ENCODE measurements around the gene HOXC6.

Gene HOXC6

DNA sequence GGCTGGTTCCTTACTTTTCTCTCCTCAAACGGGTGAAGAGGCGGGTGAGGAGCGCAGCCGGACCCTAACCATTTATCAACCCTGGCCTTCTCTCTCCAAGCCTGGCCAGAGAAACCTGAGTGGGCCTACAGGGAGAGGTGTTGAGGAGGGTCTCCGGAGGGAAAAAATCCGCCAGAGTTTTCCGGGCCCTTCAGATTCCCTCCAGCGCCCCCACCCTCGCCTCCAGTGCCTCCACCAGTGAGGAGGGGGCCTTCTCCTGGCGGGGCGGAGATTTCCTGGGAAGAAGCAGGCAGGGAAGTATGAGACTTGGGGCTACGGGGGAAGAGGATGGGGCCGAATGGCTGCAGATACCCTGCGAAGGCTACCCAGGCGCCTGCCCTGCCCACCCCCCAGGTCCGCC is 3.2 kb downstream of the HOXC6 start:
- TF ChIP-seq ZNF274 (IDR thresholded peaks at IDR 0.05; ENCODE audit: low read depth, low read length): no peak
- H3K4me3 ChIP-seq (ENCODE audit: low read length): no peak overlapping the region

DNA sequence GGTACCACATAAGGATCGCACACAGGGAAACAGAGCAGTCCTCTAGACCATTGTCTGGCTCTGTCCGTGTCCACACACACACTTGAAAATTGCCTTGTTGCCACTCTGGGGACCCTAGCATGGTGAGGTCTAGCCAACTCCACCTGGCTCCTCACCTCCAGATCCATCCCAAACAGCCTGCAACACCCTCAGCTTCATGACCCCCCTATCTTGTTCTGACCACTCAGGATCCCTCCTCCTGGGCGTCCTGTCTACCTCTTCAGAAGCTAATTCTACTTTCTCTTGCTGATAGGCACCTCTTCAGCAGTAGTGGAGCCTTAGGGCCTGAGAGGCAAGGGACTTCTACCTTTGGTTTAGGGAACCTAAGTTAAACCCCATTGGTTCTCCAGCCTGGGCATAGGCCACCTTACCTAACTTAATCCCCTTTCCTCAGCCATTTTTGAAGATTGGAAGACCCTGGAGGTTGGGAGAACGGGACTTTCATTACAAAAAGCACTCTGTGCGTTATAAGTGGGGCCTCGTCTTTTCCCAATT is 3.9 kb downstream of the HOXC6 start:
- no peak overlapping the region for H3K4me3 ChIP-seq (ENCODE audit: low read length)
- TF ChIP-seq ZNF274 (IDR thresholded peaks at IDR 0.05; ENCODE audit: low read depth, low read length): no peak

DNA sequence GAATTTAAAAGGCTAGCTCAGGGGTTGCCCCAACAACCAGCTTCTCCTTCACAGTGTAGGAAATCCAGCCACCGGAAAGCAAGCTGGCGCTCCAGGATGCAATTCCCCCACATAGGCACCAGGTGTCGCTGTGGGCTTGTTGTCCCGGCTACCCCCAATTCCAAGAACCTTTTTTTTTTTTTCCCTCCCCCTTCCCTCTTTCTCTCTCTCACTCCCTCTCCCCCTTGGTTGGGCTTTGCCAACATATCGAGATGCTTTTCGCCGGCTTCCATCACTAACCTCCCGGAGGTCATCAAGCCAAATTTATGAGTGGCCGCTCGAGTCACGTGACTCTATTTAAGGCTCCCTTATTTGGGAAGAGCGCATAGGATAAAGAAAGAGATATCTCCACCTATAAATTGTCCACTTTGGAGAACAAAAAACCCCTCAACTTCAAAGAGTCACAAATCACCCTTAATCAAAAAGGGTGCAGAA is 4.4 kb downstream of the HOXC6 start, which contains the start of gene HOXC5:
Gene HOXC5, plus strand, starts transcription at position 424 of the 474 bp plus-strand sequence. CDS start 73 bp downstream, outside the sequence.
- no peak for TF ChIP-seq ZNF274 (IDR thresholded peaks at IDR 0.05; ENCODE audit: low read depth, low read length)
- H3K4me3 ChIP-seq (ENCODE audit: low read length): no peak within 1 kb of the TSS

DNA sequence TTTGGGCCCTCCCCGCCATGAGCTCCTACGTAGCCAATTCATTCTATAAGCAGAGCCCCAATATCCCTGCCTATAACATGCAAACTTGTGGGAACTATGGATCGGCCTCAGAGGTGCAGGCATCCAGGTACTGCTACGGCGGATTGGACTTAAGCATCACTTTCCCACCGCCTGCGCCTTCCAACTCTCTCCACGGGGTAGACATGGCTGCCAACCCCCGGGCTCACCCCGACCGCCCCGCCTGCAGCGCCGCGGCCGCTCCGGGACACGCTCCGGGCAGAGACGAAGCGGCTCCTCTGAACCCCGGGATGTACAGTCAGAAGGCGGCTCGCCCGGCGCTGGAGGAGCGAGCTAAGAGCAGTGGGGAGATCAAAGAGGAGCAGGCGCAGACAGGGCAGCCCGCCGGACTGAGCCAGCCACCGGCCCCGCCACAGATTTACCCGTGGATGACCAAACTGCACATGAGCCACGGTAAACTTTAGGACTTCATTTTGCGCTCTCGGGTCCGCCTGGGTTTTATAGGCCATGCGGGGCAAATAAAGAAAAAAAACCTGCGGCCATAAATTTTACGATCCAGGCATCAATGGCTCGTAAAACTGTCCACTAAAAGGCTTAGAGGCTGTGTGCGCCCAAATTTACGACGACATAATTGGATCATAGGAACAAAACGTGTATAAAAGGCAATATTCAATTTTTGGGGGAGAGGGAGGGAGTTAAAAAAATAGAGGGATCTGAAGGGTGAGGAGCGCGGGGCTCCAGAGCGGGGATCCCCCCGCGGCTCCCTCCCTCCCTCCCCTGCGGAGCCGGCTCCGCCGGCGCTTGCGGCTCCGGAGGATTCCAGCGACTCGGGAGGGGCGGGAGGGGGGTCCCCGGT is 5.1 kb downstream of the HOXC6 start:
- H3K4me3 ChIP-seq (ENCODE audit: low read length): no peak overlapping the region

DNA sequence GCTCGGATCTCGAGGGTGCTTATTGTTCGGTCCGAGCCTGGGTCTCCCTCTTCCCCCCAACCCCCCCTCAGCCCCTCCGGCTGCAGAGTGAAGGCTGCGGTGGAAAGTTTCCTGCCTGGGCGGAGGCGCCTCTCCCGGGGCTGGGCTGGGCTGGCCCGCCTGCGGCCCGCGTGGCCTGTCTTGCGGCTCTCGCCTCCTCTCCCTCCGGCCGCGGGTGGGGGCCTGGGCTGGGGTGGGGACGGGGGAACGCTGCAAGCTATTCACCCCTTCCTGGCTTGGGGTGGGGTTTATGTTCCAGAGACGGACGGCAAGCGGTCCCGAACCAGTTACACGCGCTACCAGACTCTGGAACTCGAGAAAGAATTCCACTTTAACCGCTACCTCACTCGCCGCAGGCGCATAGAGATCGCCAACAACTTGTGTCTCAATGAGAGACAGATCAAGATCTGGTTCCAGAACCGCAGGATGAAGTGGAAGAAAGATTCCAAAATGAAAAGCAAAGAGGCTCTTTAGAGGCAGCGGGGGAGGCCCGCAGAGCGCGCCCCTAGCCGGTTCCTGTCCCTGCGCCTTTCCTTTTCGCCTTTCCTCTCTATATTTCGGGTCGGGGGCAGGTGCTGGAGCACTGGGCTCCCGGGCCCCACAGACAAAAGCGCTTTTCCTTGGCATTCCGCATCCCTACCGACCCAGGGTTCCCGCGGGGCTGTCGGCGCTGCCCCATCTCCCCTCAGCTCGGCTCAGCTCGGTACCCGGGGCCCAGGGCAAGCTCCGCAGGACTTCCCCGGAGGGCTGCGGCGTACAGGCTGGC is 5.9 kb downstream of the HOXC6 start:
- no peak for TF ChIP-seq ZNF274 (IDR thresholded peaks at IDR 0.05; ENCODE audit: low read depth, low read length)
- H3K4me3 ChIP-seq (ENCODE audit: low read length): no peak overlapping the region

More for the DNA sequence above, 5.1 kb downstream of the HOXC6 start:
- no peak for TF ChIP-seq ZNF274 (IDR thresholded peaks at IDR 0.05; ENCODE audit: low read depth, low read length)

DNA sequence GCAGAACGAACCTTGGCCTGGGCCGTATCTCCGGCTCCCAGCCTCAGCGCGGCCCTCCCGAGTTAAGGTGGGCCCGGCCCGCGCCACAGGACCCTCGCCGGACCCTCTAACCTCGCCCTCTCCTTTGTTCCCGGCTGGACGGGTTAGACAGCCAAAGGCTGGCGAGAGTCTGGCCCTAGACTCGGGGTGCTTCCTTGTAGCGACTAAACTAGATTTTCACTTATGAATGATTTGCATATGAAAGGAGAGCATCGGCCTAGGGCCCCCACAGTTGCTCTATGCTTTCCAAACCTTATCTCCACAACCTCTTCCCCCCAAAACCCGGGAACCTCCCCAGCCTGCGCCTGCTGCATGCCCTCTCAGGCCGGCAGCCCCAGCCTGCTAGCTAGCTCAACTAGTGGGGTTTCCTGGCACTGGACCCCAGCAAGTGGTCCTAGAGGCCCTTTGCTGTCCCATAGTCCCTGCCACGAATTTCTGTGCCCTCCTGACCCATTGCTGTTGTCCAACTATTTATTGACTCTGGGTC is 6.6 kb downstream of the HOXC6 start:
- H3K4me3 ChIP-seq (ENCODE audit: low read length): no peak overlapping the region
- no peak for TF ChIP-seq ZNF274 (IDR thresholded peaks at IDR 0.05; ENCODE audit: low read depth, low read length)

DNA sequence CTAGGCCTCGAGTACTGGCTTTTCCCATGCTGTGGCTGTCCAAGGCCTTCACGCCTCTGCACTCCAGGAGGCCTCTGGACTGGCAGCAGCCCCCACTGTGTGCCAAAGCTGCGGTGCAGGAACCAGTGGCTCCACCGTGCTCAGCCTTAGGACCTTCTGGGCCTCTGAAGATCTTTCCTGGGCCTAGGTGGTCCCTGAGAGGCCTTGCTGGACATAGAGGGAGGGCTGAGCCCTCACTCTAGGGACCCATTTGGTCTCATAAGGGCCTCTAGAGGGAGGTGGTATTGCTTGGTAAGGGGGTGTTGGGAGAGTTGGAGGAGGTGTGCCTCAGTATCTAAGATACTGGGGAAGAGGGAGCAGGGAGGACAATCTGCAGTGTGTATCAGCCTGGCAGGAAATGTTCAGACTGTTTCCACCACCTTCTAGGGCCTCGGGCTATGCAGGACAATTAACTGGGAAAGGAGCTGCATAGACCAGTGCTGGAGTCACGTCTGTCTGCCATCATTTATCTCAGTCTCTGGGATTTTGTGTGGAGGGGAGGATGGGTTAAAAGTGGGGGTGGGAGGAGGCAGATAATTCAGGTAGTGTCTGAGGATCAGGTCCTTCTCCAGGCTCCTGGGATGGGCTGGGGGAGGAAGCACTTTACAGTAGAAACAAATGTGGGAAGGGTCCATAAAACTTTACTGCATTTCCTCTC is 7.5 kb downstream of the HOXC6 start:
- H3K4me3 ChIP-seq (ENCODE audit: low read length): no peak overlapping the region
- TF ChIP-seq ZNF274 (IDR thresholded peaks at IDR 0.05; ENCODE audit: low read depth, low read length): no peak

DNA sequence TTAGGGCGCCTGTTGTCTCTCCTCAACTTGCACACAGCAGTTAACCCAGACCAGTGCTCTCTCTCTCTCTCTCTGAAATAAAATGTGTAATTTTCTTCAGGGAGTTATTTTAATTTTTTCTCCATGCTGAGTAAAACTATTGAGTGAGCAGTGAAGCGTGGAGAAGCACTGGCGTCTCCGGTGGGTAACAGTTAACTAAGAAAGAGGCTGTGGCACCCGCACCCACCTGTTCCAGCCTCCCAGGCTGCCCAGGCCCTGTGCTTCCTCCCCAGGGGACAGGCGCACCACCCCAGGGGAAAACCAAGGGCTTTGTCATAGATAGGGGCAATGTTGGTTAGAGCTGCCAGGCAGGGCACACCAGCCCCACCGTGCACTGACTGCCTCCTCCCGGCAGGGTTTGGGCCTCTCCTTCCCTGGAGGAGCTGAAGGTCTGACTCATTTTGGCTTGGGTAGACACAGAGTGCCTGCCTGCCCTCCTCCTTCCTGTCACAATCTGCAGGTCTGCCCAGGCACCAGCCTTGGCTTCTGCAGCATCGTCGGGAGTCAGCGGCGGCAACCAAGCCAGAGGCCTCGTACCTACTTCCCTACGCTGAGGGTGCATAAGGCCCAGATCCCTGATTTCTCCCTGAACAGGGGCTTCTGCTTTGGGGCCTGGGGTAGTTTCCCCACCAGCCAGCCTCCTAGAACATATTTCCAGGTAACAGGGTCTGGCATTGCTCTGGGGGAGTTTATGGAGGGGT is 8.6 kb downstream of the HOXC6 start:
- no peak overlapping the region for H3K4me3 ChIP-seq (ENCODE audit: low read length)
- no peak for TF ChIP-seq ZNF274 (IDR thresholded peaks at IDR 0.05; ENCODE audit: low read depth, low read length)

DNA sequence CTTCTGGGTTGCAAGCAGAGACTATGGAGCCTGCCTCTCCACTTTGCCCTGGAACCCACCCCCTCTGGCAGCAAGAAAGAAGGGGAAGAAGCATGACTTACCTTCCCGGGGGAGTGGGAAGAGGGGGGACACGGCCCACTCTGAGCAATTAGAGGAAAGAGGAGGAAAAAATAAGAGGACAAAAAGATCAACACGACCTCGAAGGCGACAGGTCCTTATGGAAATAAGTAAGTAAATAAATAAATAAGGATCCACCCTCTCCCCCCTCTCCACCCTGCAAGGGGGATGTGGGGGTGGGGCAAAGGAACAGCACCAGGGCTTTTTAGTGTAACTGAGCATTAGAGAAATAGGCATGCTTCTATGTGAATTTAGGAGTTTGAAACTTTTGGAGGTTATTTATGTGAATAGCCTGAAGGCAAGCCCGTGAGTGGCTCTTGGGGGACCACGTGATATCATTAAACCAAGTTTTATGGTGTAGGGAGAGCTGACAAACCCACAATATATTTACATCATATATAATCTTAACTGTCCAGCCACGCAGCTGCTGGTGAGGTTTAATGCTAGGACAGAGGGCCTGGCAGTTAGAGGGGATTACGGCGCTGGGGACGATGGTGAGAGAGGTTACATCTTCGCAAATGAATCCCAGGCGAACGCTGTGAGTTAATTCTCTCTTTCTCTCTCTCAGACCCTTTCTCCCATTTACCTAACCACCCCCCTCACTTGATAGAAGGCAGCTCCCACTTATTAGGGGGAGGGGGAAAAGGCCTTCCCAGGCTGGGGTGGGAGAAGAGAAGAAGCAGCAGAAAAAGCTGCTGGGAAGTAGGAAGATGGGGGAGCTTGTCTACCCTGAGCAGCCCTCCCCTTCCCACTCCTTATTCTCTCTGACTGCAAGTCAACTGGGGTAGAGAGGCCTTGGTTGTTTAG is 9.4 kb downstream of the HOXC6 start:
- H3K4me3 ChIP-seq (ENCODE audit: low read length): no peak overlapping the region; the same call in 1 of the 2 replicates
- TF ChIP-seq ZNF274 (IDR thresholded peaks at IDR 0.05; ENCODE audit: low read depth, low read length): no peak

DNA sequence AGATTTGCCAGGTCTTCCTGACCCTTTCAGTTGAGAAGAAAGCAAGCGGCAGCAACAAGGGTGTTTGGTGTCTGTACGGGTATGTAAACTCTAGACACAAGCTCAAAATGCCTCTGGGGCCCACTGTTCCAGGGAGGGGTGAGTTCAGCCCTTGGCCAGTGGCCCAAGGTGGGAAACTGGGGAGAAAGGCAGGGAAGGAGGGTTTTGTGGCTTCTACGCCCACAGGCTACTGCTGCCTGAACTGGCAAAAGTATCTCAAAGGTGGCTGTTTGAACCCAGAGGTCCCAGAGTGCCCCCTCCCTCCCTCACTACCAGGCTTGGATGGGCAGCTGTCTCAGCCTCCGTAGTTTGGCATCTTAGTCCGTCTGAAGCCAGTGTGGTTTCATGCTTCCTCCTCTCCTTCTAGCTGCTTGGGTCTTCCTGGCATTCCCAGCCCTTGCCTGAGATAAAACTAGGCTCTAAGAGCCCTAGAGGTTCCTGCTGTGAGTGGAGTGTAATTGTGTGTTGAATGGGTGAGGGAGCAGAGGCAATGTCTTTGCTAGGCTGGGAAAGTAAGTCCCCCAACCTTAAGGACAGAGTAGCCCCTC is 10.1 kb downstream of the HOXC6 start:
- no peak overlapping the region; the same call in 1 of the 2 replicates for H3K4me3 ChIP-seq (ENCODE audit: low read length)
- TF ChIP-seq ZNF274 (IDR thresholded peaks at IDR 0.05; ENCODE audit: low read depth, low read length): no peak

DNA sequence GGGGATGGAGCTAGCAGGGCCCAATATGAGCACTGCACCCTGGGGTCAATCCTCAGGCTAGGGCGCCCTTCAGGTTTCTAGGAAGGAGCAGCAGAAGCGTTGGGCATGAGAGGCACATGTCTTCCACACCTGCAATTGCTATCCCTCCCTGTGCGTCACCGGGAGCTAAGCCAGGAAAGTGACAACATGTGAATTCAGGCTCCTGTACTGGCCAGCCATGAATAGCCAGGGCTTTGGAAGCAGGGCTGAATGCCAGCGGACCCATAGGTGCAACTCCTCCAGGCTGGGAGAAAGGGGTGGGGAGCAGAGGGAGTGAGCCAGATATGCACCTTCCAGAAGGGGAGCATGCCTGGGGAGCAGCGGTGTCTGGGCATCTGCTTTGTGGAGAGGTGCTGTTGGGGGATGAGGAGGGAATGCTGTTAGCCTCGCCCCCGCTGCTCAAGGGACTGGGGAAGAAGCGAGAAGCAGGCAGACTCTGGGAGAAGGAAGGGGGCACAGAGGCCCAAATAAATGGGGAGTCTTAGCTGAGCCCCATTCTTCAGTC is 10.7 kb downstream of the HOXC6 start:
- TF ChIP-seq ZNF274 (IDR thresholded peaks at IDR 0.05; ENCODE audit: low read depth, low read length): no peak

More for the DNA sequence above, 10.7 kb downstream of the HOXC6 start:
- H3K4me3 ChIP-seq (ENCODE audit: low read length): no peak overlapping the region
